Choroid plexus epithelial cell (primary cell): ENCODE measurements around the gene BTBD10.

Experiments
- DNase-seq: peaks from one replicate; pipeline ENCODE4 v3.0.0-alpha.2; 2010; ENCODE audit warnings: low read depth
- H3K4me3 ChIP-seq: 2 replicates; pipeline ENCODE4 v1.5.1; 2011; ENCODE audit warnings: low read depth, mild to moderate bottlenecking, control low read depth, low read length, moderate library complexity
- CTCF ChIP-seq: conservative IDR thresholded peaks from 2 replicates; pipeline ENCODE4 v1.5.1; 2011; ENCODE audit warnings: low read depth, mild to moderate bottlenecking, control low read depth, inconsistent platforms, low read length, moderate library complexity

BTBD10 gene

GRCh38 chr11:13376402-13376801 is 86.6 kb downstream of the BTBD10 start:
- TF ChIP-seq CTCF, result no peak
- no peak overlapping the region for H3K4me3 ChIP-seq
- DNase-seq, result no peak

GRCh38 chr11:13375798-13376197 is 87.2 kb downstream of the BTBD10 start:
- peak; percentile 33 for DNase-seq
- no peak for TF ChIP-seq CTCF
- no peak overlapping the region for H3K4me3 ChIP-seq

- no peak for TF ChIP-seq CTCF
- DNase-seq, result no peak
- H3K4me3 ChIP-seq, result no peak overlapping the region
These were observed 89.8 kb downstream of the BTBD10 start for GRCh38 chr11:13373216-13373615.

- peak; percentile 62 for DNase-seq
These were observed 95.0 kb downstream of the BTBD10 start for GRCh38 chr11:13368041-13368446.

GRCh38 chr11:13367115-13367514 is 95.9 kb downstream of the BTBD10 start:
- TF ChIP-seq CTCF, result no peak
- DNase-seq, result no peak
- H3K4me3 ChIP-seq, result no peak overlapping the region

More at GRCh38 chr11:13368041-13368446, 95.0 kb downstream of the BTBD10 start:
- H3K4me3 ChIP-seq, result no peak overlapping the region
- no peak for TF ChIP-seq CTCF

GRCh38 chr11:13366266-13367026 is 96.6 kb downstream of the BTBD10 start:
- no peak for DNase-seq
- no peak overlapping the region for H3K4me3 ChIP-seq
- TF ChIP-seq CTCF, result no peak

GRCh38 chr11:13364388-13364787 is 98.6 kb downstream of the BTBD10 start:
- DNase-seq, result peak; percentile 30
- no peak for TF ChIP-seq CTCF
- H3K4me3 ChIP-seq, result no peak overlapping the region
